Tibial artery (tissue), 4 donors: ENCODE data around the gene MAVS.

Experiments used
- DNase-seq, 2 donors: peaks; one replicate each; pipeline ENCODE4 v3.0.0-alpha.2; 2019
- H3K27ac ChIP-seq, 2 donors: fragments of 200-600 bp; sonication (generic) in 1 of 2; 1 replicate in 1 of 2; 2 replicates in 1 of 2; pipeline ENCODE4 v1.5.1; 2018 to 2019; ENCODE audit warnings: mild to moderate bottlenecking in 1 of 2
- H3K27me3 ChIP-seq, 2 donors: fragments of 200-600 bp; sonication (generic) in 1 of 2; one replicate each; pipeline versions ENCODE4 v1.5.1 to v1.6.0; 2016 to 2019
- H3K36me3 ChIP-seq, 3 donors: fragments of 200-600 bp; sonication (generic) in 2 of 3; one replicate each; pipeline ENCODE4 v1.5.1; 2016 to 2019; ENCODE audit warnings: mild to moderate bottlenecking in 2 of 3
- H3K4me1 ChIP-seq, 4 donors: fragments of 200-600 bp; sonication (generic) in 2 of 4; 1 replicate in 3 of 4; 2 replicates in 1 of 4; pipeline ENCODE4 v1.5.1; 2016 to 2019
- H3K4me3 ChIP-seq, 2 donors: fragments of 200-600 bp; sonication (generic) in 1 of 2; 1 replicate in 1 of 2; 2 replicates in 1 of 2; pipeline ENCODE4 v1.5.1; 2018 to 2019; ENCODE audit warnings: mild to moderate bottlenecking in 2 of 2
- H3K9me3 ChIP-seq, 3 donors: fragments of 200-600 bp; sonication (generic) in 1 of 3; one replicate each; pipeline ENCODE4 v1.5.1; 2016 to 2019
- CTCF ChIP-seq, 2 experiments: fragments of 200-600 bp in 1 of 2; fragments of 450-650 bp in 1 of 2; IDR thresholded peaks; one replicate each; pipeline ENCODE4 v1.5.1; 2017 to 2019; ENCODE audit warnings: antibody characterized with exemption in 2 of 2, mild to moderate bottlenecking in 1 of 2, moderate library complexity in 1 of 2
- intact Hi-C: fragments of 100-400 bp; cut with DNase I; formaldehyde crosslinking; loops from one replicate; pipeline ENCODE4 v1.15.0; 2023; ENCODE audit warnings: low total_unique reads

The MAVS gene

DNA sequence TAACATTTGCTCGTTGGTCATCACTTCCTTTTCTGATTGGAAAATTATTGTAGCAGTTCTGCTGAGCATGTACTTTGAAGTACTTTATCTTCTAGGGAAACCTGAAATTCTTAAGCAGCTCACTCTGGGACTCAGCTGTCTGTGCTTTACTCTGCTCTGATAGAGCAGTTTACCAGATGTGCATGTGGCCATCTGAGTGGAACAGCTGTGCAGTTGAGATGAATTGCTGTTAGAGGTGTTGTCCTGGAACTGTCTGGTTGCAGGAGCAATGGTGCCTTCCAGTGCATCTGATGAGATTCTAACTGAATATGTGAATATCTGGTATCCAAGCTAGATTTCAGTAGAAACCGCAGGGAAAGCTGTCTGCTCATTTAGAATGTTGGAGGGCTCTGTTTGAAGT is 69.7 kb downstream of the MAVS start:
- Histone ChIP-seq H3K27ac (no peak overlapping the region), H3K4me1 (peaks cover 0 to 13% (median 9%) of the 10 kb centered on the region in 4 donors), H3K36me3 (peaks cover 45 to 66% (median 57%) of the 10 kb centered on the region in 3 donors), H3K9me3 (no peaks in the 10 kb centered on the region), H3K4me3 (no peak overlapping the region), H3K27me3 (no peaks in the 10 kb centered on the region)
- no peak for TF ChIP-seq CTCF (IDR thresholded peaks at IDR 0.05)
- intact Hi-C loops, result no loop called here
- no peak for DNase-seq

GRCh38 chr20:3919352-3919751 is 72.7 kb downstream of the MAVS start:
- intact Hi-C loops, result no loop called here
- H3K4me1 ChIP-seq, result peaks cover 0 to 24% (median 18%) of the 10 kb centered on the region in 4 donors
- no peak for DNase-seq
- H3K4me3 ChIP-seq, result no peak overlapping the region
- H3K36me3 ChIP-seq, result peaks cover 20 to 68% (median 46%) of the 10 kb centered on the region in 3 donors
- H3K27ac ChIP-seq, result no peak overlapping the region
- no peaks in the 10 kb centered on the region for H3K9me3 ChIP-seq
- TF ChIP-seq CTCF (IDR thresholded peaks at IDR 0.05), result no peak
- H3K27me3 ChIP-seq, result no peaks in the 10 kb centered on the region

GRCh38 chr20:3922223-3922982 is 75.8 kb downstream of the MAVS start:
- H3K27me3 ChIP-seq, result no peaks in the 10 kb centered on the region
- H3K27ac ChIP-seq, result no peak overlapping the region
- TF ChIP-seq CTCF (IDR thresholded peaks at IDR 0.05), result no peak
- peaks cover 12 to 61% (median 43%) of the 10 kb centered on the region in 3 donors for H3K36me3 ChIP-seq
- intact Hi-C loops, result no loop called here
- DNase-seq, result no peak
- no peaks in the 10 kb centered on the region for H3K9me3 ChIP-seq
- peaks cover 0 to 28% (median 15%) of the 10 kb centered on the region in 4 donors for H3K4me1 ChIP-seq
- no peak overlapping the region for H3K4me3 ChIP-seq

DNA sequence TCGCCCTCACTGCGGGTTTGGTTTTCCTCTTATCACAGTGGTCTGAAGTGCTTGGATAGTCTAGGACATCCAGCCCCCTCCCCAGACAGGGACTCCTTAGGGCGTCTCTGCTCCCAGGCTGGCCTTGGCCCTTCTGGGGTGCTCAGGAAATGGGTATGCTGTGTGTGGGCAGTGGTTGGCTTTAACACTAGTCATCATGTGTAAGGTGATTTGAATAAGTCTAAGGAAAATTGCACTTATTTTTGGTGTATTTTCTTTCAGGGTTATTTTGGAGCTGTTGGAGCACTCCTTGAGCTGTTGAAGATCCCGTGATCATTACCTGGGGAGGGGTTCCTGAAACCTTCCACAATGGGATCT is 76.3 kb downstream of the MAVS start:
- Histone ChIP-seq H3K9me3 (no peaks in the 10 kb centered on the region), H3K4me3 (no peak overlapping the region), H3K36me3 (peaks cover 12 to 61% (median 43%) of the 10 kb centered on the region in 3 donors), H3K27me3 (no peaks in the 10 kb centered on the region), H3K27ac (no peak overlapping the region), H3K4me1 (peaks cover 0 to 34% (median 15%) of the 10 kb centered on the region in 4 donors)
- TF ChIP-seq CTCF (IDR thresholded peaks at IDR 0.05), result no peak
- intact Hi-C loops, result no loop called here
- DNase-seq, result no peak

DNA sequence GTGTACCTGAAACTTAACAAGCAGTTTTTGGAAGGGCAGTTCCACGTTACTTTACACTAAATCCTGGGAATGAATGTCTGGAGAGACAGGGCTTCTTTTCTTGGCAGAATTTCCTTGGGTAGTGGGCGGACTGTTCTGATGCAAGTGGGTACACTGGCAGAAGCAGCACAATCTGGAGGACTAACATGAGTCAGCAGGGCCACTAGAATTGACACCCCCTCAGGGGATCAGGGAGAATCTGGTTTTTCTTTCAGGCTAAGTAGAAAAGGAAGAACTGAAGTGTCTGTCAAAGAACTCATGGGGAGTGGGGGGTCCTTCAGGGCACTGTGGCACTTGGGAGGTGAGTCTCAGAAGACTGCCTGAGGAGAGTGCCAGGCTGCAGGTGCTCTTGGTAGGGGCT is 77.2 kb downstream of the MAVS start:
- H3K36me3 ChIP-seq, result peaks cover 12 to 55% (median 41%) of the 10 kb centered on the region in 3 donors
- H3K4me3 ChIP-seq, result no peak overlapping the region
- intact Hi-C loops, result no loop called here
- DNase-seq, result no peak
- no peak overlapping the region for H3K27ac ChIP-seq
- peaks cover 0 to 40% (median 15%) of the 10 kb centered on the region in 4 donors for H3K4me1 ChIP-seq
- TF ChIP-seq CTCF (IDR thresholded peaks at IDR 0.05), result no peak
- no peaks in the 10 kb centered on the region for H3K9me3 ChIP-seq
- H3K27me3 ChIP-seq, result no peaks in the 10 kb centered on the region
